ENCODE results near the gene MIA2. TPM values are rescaled to one million over a fixed set of nuclear protein-coding genes. Genes with fewer than 3 reads are reported as not detected.
A peak's percentile ranks its signal among the peaks of the same experiment; 100 is the strongest.
"Not testable (repeated sequence)": the region's sequence is repeated elsewhere in the genome, so short reads cannot be mapped to it uniquely, and the experiment has no call there.

Gene MIA2
- total RNA-seq, 1 experiment from 2014 or later, result 21.4 TPM

DNA sequence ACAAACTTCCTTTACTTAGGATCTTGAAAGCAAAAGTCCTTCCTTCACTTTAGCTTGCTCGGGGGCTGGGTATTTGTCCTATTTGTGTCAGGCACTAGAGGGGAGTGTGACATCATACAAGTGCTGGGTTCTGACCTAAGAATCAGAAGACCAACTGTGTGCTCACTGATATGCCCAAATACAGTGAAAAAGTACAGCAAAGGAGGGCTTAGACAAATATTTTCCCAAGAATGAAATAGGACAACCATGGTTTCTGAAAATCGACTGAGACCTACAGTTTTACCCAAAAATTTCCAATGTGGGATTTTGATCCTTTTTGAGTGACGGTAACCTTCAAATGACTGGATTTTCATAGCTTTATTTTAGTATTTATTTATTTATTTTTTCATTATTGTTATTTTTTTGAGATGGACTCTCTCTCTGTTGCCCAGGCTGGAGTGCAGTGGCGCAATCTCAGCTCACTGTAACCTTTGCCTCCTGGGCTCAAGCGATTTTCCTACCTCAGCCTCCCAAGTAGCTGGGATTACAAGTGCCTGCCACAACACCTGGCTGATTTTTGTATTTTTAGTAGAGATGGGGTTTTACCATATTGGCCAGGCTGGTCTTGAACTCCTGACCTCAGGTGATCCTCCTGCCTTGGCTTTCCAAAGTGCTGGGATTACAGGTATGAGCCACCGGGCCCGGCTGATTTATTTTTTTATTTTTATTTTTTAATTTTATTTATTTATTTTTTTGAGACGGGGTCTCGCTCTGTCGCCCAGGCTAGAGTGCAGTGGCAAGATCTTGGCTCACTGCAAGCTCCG, 1.8 kb upstream of the MIA2 start:
- peak; percentile 77 for DNase-seq (ENCODE audit: low read depth)

DNA sequence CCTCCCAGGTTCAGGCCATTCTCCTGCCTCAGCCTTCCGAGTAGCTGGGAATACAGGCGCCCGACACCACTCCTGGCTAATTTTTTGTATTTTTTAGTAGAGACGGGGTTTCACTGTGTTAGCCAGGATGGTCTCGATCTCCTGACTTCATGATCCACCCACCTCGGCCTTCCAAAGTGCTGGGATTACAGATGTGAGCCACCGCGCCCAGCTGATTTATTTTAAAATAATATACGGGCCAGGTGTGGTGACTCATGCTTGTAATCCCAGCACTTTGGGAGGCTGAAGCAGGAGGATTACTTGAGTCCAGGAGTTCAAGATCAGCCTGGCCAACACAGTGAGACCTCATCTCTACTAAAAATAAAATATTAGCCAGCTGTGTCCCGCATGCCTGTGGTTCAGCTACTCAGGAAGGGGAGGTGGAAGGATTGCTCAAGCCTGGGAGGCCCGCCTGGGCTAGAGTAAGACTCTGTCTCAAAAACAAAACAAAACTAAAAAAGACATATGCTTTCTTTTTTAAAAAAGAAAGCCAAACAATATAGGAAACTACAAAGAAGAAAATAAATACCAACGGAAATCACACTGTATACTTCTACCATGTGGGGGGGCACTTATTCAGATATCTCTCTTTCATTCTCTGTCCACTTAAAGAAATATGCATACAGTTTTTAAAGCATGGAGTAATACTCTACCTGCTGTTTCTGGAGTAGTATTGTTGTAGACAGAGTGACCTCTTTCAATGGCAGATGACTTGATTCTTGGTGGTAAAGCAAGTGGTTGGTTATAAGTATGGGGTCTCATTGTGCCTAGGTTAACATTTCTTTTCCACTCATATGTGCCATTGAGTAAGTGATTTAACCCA, 930 bp upstream of the MIA2 start:
- DNase-seq (ENCODE audit: low read depth), result peak; percentile 72

DNA sequence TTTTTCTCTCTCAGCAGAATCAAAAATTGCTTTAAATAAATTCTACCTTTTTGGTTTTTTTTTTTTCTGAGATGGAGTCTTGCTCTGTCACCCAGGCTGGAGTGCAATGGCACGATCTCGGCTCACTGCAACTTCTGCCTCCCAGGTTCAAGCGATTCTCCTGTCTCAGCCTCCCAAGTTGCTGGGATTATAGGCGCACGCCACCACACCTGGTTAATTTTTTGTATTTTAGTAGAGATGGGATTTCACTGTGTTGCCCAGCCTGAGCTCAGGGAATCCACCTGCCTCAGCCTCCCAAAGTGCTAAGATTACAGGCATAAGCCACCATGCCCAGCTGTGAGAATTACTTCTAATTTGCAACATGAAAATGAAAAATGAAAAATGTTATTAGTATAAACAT, 1.3 kb downstream of the MIA2 start:
- DNase-seq (ENCODE audit: low read depth), result not testable (repeated sequence)

DNA sequence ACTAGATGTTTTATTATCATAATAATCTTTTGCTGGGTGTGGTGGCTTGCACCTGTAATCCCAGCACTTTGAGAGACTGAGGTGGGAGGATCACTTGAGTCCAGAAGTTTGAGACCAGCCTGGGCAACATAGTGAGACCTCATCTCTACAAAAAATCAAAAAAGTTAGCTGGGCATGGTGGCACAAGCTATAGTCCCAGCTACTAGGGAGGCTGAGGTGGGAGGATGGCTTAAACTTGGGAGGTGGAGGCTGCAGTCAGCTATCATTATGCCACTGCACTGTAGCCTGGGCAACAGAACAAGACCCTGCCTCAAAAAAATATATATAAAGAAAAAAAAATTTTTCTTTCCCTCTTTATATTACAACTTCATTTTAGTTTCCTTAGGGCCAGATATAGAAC, 1.8 kb downstream of the MIA2 start:
- not testable (repeated sequence) for DNase-seq (ENCODE audit: low read depth)

DNA sequence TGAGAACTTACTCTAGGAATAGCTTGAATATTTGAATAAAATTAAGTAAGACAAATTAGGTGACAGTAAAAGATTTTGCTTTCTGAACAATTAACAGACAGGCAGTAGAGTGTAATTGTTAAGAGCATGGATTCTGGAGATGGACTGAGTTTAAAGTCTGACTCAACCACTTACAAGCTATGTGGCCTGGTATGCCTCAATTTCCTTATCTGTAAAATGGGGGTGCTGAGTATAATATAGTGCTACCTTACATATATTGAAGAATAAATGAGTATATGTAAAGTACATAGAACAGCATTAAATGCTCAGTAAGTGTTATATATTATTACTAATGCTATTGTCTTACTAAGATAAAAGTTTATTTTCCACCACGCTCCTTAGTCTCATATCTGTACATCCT, 7.1 kb downstream of the MIA2 start:
- DNase-seq (ENCODE audit: low read depth), result no peak

DNA sequence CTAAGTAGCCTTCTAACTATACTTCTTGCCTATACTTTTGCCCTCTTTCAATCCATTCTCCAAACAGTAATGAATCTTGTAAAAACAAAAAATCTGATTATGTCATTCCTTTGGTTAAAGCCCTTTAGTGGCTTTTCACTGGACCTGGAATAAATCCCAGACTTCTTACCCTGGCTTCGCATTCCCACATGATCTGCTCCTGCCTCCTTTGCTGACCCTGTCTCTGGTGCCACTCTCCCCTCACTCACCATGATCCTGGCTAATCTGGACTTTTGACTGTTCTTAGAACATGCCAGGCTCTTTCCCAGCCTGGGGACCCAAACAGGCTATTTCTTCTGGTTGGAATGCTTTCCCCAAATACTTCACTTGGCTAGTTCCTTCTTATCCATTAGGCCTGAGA, 7.9 kb downstream of the MIA2 start:
- DNase-seq (ENCODE audit: low read depth), result no peak

DNA sequence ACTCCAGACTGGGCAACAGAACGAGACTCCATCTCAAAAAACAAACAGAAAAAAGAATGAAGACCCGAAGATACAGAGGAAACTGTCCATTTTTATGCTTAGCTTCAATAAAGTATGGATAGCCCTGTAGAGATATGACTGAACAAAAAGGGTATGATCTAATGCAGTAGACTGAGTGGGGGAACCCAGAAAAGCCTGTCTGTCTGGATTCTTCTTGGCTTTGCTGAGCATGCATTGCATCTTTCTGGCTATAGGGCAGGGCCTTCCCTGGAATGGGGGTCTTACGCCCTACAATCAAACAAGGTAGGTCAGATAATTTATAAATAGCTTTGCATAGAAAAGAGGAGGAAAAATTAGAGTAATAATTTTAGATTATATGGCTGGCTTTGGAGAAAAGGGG, 10.1 kb downstream of the MIA2 start:
- DNase-seq (ENCODE audit: low read depth), result no peak

DNA sequence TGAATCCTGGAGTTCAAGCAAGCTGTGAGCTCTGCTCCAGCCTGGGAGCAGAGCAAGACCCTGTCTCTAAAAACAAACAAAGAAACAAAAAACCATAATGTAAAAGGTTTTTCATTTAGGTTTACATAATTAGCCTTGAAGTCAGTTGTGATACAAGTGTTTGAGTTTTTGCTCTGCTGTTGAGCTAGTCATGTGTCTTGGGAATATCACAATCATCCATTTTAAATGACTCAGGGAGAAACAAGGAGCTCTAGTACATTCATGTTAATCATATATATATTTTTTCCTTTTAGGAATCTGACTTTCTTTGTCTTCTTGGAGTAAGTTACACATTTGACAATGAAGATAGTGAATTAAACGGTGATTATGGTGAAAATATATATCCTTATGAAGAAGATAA, 12.9 kb downstream of the MIA2 start:
- DNase-seq (ENCODE audit: low read depth), result no peak

DNA sequence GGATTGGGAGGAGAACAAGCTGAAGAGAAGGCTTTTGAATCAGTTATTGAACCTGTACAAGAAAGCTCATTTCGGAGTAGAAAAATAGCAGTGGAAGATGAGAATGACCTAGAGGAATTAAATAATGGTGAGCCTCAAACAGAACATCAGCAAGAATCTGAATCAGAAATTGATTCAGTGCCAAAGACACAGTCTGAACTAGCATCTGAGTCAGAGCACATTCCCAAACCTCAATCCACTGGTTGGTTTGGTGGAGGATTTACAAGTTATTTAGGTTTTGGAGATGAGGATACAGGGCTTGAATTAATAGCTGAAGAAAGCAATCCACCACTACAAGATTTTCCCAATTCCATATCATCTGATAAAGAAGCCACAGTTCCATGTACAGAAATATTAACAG, 13.5 kb downstream of the MIA2 start:
- peak; percentile 82 for DNase-seq (ENCODE audit: low read depth)

DNA sequence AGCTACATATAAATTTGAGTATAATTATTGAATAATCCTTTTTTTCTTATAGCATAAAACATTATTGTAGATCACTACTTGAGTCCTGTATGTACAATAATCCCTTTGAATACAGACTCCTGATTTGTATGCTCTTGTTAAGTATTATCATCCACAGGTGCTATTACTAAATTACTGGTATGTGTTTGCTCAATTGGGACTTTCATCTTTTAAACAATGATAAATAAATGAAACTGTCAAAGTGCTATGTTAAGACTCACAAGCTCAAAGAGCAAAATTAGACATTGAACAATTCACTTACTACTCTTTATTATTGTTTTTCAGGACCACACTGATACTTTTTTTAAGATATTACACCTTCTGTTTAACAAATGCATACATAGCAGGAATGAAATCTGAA, 17.8 kb downstream of the MIA2 start:
- no peak for DNase-seq (ENCODE audit: low read depth)

DNA sequence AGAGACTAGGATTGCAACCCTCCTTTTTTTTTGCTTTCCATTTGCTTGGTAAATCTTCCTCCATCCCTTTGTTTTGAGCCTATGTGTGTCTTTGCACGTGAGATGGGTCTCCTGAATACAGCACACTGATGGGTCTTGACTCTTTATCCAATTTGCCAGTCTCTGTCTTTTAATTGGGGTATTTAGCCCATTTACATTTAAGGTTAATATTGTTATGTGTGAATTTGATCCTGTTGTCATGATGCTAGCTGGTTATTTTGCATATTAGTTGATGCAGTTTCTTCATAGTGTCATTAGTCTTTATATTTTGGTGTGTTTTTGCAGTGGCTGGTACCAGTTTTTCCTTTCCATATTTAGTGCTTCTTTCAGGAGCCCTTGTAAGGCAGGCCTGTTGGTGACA, 23.7 kb downstream of the MIA2 start:
- DNase-seq (ENCODE audit: low read depth), result not testable (repeated sequence)

DNA sequence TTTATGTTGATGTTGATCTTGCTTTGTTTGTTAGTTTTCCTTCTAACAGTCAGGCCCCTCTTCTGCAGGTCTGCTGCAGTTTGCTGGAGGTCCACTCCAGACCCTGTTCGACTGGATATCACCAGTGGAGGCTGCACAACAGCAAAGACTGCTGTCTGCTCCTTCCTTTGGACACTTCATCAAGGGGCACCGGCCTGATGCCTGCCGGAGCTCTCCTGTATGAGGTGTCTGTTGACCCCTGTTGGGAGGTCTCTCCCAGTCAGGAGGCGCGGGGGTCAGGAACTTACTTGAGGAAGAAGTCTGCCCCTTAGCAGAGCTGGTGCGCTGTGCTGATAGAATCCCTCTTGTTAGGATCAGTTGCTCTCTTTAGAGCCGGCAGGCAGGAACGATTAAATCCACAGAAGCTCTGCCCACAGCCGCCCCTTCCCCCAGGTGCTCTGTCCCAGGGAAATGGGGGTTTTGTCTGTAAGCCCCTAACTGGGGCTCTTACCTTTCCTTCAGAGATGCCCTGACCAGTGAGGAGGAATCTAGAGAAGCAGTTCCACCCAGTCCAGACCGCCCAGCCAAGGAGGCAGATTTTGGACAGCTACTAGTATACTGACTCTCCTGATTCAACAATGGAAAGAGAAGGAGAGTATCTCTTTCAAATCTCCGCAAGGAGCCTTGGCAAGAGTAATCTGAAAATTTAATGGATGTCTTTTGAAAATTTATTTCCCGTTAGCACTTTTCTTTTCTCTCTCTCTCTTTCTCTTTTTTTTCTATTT, 25.2 kb downstream of the MIA2 start:
- DNase-seq (ENCODE audit: low read depth), result no peak

DNA sequence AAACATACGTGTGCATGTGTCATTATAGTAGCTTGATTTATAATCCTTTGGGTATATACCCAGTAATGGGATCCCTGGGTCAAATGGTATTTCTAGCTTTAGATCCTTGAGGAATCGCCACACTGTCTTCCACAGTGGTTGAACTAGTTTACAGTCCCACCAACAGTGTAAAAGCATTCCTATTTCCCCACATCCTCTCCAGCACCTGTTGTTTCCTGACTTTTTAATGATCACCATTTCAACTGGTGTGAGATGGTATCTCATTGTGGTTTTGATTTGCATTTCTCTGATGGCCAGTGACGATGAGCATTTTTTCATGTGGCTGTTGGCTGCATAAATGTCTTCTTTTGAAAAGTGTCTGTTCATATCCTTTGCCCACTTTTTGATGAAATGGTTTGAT, 26.4 kb downstream of the MIA2 start:
- DNase-seq (ENCODE audit: low read depth), result not testable (repeated sequence)

DNA sequence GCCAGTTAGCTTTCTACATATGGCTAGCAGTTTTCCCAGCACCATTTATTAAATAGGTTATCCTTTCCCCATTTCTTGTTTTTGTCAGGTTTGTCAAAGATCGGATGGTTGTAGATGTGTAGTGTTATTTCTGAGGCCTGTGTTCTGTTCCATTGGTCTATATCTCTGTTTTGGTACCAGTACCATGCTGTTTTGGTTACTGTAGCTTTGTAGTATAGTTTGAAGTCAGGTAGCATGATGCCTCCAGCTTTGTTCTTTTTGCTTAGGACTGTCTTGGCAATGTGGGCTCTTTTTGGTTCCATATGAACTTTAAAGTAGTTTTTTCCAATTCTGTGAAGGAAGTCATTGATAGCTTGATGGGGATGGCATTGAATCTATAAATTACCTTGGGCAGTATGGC, 28.5 kb downstream of the MIA2 start:
- DNase-seq (ENCODE audit: low read depth), result not testable (repeated sequence)

DNA sequence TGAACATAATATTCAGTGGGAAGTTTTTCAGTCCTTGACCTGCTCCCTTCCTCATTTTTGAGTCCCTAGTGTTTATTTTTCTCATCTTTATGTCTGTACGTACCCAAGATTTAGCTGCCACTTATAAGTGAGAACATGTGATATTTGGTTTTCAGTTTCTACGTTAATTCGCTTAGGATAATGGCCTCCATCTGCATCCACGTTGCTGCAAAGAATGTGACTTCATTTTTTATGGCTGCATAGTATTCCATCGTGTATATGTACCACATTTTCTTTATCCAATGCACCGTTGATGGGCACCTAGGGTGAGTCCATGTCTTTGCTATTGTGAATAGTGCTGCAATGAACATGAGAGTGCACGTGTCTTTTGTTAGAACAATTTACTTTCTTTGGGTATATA, 30.3 kb downstream of the MIA2 start:
- DNase-seq (ENCODE audit: low read depth), result no peak

DNA sequence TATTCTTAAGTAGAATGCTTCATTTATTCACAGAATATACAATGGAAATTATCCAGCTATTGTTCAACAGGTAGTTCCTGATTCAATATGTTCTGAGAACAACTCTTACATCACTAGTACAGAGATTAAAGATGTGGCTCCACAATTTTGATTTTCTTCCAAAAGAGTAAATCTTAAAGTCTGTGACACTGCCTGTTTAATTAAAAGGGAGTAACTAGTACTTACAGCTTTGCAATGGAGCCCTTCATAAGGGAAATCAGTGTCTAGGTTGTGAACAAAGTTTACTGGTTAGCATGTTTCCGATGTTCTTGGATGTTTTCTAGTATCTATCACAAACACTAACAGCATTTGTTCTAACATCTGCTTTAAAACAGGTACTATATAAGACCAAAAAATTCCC, 30.8 kb downstream of the MIA2 start:
- no peak for DNase-seq (ENCODE audit: low read depth)

DNA sequence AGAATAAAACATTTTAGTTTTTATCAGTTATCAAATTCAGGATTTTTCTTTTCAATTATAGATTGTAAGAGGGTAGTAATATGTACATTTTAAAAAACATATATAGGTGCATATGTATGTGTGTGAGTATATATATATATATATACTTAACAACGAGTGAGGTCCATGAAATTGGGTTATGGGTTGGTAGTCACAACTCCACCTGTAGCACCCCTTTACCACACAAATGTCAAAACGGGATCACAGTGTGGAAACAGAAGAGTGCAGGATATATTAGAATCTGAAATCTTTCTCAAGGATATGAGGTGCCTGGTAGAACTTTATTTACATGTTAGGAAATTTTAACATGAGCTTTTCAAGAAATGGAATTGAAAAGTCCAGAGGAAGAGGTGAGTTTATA, 31.3 kb downstream of the MIA2 start:
- peak; percentile 54 for DNase-seq (ENCODE audit: low read depth)

DNA sequence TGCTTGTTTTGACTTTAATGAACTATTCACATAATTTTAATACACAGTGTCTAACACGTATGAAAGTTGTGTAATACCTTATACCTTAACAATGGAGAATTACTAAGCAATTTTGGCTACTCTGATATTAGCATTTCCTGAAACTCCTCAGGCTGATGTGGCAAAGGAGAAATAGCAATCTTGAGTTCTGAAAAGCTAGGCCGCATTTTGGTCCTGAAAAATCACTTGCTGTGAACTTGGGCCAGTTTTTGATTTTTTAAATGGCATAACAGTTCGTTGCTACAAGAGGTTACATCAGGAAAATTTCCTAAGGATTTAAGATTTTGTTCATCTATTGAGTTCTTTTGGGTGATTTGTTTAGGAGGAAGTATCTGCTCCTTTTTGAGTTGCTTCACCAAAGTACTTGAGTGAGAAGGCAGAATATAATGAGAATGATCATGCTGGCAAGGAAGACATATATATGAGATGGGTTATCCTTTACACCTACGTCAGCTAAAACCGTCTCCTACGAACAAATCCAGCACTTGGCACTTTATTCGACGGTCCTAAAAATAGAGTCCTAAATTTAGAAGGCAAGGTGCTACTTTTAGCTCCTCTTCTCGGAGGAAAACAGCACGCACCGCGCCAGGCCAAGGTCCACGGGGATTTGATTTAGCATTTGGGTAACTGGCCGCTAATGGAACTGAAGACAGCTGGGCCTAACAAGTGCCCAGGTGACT, 32.2 kb downstream of the MIA2 start:
- DNase-seq (ENCODE audit: low read depth), result no peak

DNA sequence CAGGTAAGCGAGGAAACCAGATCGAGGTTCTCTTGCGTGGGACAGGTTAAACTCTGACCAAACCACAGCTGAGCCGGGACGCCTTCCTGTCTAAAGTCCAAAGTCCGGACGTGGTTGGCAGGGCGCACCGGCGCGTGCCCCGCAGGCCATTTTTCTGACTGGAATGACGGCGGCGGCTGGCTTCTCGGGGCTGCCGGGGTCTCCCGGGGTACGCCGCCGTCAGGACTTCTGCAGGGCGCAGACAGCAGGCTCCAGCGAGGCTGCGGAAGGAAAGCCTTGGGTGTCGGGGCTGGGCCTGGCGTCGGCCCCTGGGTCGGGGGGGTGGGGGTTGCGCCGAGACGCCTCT, 32.8 kb downstream of the MIA2 start:
- peak; percentile 50 for DNase-seq (ENCODE audit: low read depth)

DNA sequence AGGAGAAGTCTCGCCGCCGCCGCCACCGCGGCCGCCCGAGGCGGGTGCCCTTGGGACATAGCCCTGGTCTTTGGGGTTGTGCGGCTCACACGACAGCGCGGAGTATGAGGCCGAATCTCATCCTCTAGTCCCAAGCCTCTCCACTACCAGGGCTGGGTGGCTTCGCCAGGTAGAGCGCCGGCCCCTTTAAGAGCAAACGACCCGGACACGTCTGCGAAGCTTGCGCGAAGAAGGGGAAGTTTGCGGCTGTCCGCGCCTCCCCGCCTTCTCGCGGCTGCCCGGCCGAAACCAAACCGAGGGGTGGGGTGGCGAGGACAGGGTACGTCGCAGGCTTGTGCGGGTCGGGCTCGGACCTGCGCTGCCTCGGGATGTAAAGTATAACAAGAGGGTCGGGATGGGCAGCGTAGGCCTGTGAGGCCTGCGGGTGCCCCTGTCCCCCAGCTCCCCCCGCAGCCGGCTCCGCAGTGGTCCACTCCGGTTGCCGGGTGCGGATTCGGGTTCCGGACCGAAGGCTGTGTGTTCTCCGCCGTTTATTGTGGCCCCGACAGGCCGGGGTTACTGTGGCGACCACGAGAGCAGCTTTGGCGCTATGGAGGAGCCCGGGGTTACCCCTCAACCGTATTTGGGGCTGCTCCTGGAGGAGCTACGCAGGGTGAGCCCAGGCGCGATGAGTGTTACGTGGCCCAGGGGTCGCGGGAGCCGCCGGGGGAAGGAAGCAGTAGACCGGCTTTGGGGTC, 33.3 kb downstream of the MIA2 start:
- peak; percentile 86 for DNase-seq (ENCODE audit: low read depth)

DNA sequence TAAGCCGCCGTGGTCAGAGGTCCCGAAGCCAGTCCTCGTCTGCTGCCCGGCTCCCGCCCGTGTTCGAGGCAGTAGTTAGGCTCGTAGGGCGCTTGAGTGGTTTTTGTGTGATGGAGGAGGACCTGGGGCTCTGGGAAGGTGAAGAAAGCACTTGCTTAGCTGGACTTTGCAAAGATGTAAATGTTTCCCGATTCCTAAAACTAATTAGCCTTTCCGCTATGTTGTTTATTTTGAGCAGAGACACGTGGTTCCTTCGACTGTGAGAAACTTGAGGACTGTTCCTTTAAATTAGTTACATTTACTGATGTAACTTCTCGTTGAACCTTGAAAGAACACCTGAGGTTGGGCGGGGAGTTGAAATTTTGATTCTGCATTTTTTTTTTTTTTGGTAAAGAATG, 33.9 kb downstream of the MIA2 start:
- DNase-seq (ENCODE audit: low read depth), result no peak

Measured in RPMI7951 (cell line).